Epithelial cell of esophagus (primary cell): ENCODE measurements around the gene GLRX3.

Experiments
- DNase-seq: peaks from one replicate; pipeline ENCODE4 v3.0.0; 2010; ENCODE audit warnings: low read depth
- H3K4me3 ChIP-seq: 2 replicates; pipeline ENCODE4 v1.5.1; 2011; ENCODE audit warnings: mild to moderate bottlenecking, low read length, control low read depth
- CTCF ChIP-seq: IDR thresholded peaks from 2 replicates; pipeline ENCODE4 v1.5.1; 2011; ENCODE audit warnings: low read depth, mild to moderate bottlenecking, low read length, control low read depth, inconsistent platforms; ENCODE audit not compliant: insufficient read depth; ENCODE audit errors: missing control alignments

The GLRX3 gene

GRCh38 chr10:130175074-130175473 lies 38.9 kb downstream of the GLRX3 start:
- TF ChIP-seq CTCF = no peak
- H3K4me3 ChIP-seq = no peak overlapping the region
- DNase-seq = no peak

GRCh38 chr10:130177250-130177649 lies 41.1 kb downstream of the GLRX3 start:
- DNase-seq = no peak
- no peak for TF ChIP-seq CTCF
- no peak overlapping the region for H3K4me3 ChIP-seq

GRCh38 chr10:130179640-130180039 lies 43.4 kb downstream of the GLRX3 start:
- DNase-seq = peak; percentile 53
- peak; percentile 54 for TF ChIP-seq CTCF
- H3K4me3 ChIP-seq = no peak overlapping the region

GRCh38 chr10:130180416-130180815 lies 44.2 kb downstream of the GLRX3 start:
- no peak for TF ChIP-seq CTCF

GRCh38 chr10:130181858-130182257 lies 45.7 kb downstream of the GLRX3 start:
- H3K4me3 ChIP-seq = no peak overlapping the region
- no peak for TF ChIP-seq CTCF
- no peak for DNase-seq

More at GRCh38 chr10:130180416-130180815, 44.2 kb downstream of the GLRX3 start:
- H3K4me3 ChIP-seq = no peak overlapping the region
- DNase-seq = no peak

- DNase-seq = no peak
- no peak for TF ChIP-seq CTCF
- no peak overlapping the region for H3K4me3 ChIP-seq
These were observed 49.4 kb downstream of the GLRX3 start for GRCh38 chr10:130185591-130185990.
